Immature natural killer cell (primary cell): ENCODE data around the gene PSMD8. TPM values are rescaled to one million over a fixed set of nuclear protein-coding genes. Genes with fewer than 3 reads are reported as not detected.
"Not testable (repeated sequence)": the region's sequence is repeated elsewhere in the genome, so short reads cannot be mapped to it uniquely, and the experiment has no call there.

ENCODE experiments used
- DNase-seq, 3 donors: peaks; one replicate each; pipeline ENCODE4 v3.0.0; 2022; ENCODE audit warnings: mixed read lengths in 1 of 3
- H3K27ac Mint-ChIP-seq, 6 donors: one replicate each; pipeline ENCODE4 v1.8.0; 2020; ENCODE audit warnings: mixed read lengths in 6 of 6, mild to moderate bottlenecking in 5 of 6, inconsistent platforms in 4 of 6, moderate library complexity in 3 of 6
- H3K27me3 Mint-ChIP-seq, 3 donors: one replicate each; pipeline ENCODE4 v1.8.0; 2020 to 2021; ENCODE audit warnings: low read depth in 3 of 3, mild to moderate bottlenecking in 3 of 3, mixed read lengths in 3 of 3, moderate library complexity in 3 of 3, inconsistent platforms in 1 of 3
- H3K36me3 Mint-ChIP-seq, 3 donors: one replicate each; pipeline ENCODE4 v1.8.0; 2020; ENCODE audit warnings: mixed read lengths in 3 of 3, inconsistent platforms in 2 of 3, mild to moderate bottlenecking in 2 of 3
- H3K4me1 Mint-ChIP-seq, 2 donors: one replicate each; pipeline ENCODE4 v1.8.0; 2020; ENCODE audit warnings: inconsistent platforms in 2 of 2, mild to moderate bottlenecking in 2 of 2, mixed read lengths in 2 of 2, moderate library complexity in 1 of 2
- H3K4me3 Mint-ChIP-seq, 5 donors: one replicate each; pipeline ENCODE4 v1.8.0; 2020; ENCODE audit warnings: mild to moderate bottlenecking in 5 of 5, mixed read lengths in 5 of 5, inconsistent platforms in 3 of 5, moderate library complexity in 3 of 5
- H3K9me3 Mint-ChIP-seq, 6 donors: one replicate each; pipeline ENCODE4 v1.8.0; 2020; ENCODE audit warnings: mild to moderate bottlenecking in 6 of 6, mixed read lengths in 6 of 6, inconsistent platforms in 4 of 6, moderate library complexity in 3 of 6
- polyA plus RNA-seq, 3 donors: library from polyadenylated mRNA; unstranded; fragments of 300-500 nt; fragmentation: Illumina TruSeq; gene quantifications; one replicate each; pipeline ENCODE4 v1.2.3, GENCODE V29; 2021

PSMD8 gene
- polyA plus RNA-seq, 3 donors from 2014 or later = 210 to 298 (median 236) TPM

DNA sequence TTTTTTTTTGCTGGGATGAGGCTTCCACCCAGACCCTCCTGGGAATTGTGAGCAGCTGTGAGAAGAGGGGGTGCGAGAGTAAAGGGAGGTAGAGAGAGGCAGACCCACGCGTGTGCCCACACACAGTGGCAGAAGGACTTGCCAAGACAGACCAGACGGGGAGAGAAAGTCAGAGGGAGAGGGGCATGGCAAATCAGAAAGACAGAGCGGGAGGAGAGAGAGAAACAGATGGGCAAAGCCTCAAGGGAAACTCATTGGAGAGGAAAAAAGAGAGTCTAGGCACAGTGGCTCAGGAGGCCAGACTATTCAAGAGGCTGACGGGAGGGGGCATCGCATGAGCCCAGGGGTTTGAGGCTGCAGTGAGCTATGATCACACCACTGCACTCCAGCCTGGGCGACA is 21.8 kb upstream of the PSMD8 start:
- no peak for DNase-seq
- Mint-ChIP-seq H3K27ac (no peak overlapping the region), H3K9me3 (no peaks in the 10 kb centered on the region), H3K4me3 (no peak overlapping the region), H3K4me1 (no peaks in the 10 kb centered on the region), H3K36me3 (no peaks in the 10 kb centered on the region), H3K27me3 (peaks cover 0 to 3% (median 0%) of the 10 kb centered on the region in 3 donors)

DNA sequence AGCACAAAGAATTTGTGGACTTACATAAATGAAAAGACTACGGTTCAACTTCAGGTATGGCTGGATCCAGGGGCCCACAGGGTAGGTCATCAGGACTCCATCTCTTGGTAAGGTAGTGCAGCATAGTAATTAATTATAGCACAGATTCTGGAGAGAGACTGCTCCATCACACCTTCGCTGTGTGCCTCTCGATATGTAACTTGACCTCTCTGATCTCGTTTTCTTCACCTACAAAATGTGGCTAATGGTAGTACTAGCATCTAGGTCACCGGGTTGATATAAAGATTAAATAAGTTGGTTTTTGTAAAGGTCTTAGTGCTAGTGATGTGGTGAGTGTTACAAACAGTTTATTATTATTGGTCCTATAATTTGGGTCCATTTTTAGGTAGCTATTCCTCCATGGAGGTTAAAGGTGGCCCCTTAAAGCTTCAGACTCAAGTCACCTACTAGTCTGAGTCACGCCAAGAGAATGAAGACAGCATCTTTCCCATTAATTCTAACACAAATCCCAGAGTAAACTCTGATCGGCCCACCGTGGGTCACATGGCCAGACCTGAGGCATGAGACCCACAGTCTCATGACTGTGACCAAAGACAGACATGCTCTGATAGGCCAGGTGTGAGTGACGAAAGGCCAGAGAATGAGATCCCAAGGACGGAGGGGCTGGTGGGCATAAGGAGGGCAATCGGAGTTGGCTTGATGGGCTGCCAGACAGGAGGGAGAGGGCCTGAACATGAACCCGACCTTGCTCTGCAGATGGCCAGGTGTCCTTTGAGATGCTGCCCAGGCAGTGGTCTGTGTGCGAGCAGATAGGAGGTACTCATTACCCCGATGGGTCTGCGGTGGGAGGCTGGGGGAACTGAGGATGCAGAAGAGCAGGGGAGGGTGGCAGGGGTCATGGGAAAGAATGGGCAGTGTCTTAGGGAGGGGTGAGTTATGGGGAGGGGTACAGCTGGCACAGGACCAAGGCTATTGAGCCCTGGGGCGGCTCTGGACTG is 18.3 kb upstream of the PSMD8 start:
- H3K4me3 Mint-ChIP-seq = no peak overlapping the region
- peaks cover 0 to 4% of the 10 kb centered on the region in 2 donors for H3K4me1 Mint-ChIP-seq
- no peaks in the 10 kb centered on the region for H3K36me3 Mint-ChIP-seq
- H3K27ac Mint-ChIP-seq = no peak overlapping the region
- H3K9me3 Mint-ChIP-seq = no peaks in the 10 kb centered on the region
- H3K27me3 Mint-ChIP-seq = peaks cover 3 to 12% (median 10%) of the 10 kb centered on the region in 3 donors
- DNase-seq = no peak

DNA sequence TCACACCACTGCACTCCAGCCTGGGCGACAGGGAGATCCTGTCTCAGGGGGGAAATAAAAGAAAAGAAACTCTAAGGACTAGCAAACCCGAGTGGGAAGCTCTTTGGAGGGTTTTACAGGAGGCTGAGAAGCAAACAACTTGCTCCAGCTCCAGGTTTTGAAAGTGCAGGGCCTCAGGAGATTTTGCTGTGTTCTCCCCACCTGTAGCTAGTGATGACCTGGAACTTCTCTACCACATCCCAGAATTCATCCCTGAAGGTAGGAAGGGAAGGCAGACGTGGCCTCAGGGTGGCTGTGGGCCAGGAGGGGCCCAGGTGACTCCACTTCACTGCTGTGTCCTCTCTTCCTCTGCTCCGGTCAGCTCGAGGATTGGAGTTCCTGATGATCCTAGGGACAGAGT is 16.3 kb upstream of the PSMD8 start:
- H3K4me1 Mint-ChIP-seq = peaks cover 0 to 8% of the 10 kb centered on the region in 2 donors
- H3K27ac Mint-ChIP-seq = no peak overlapping the region
- no peaks in the 10 kb centered on the region for H3K36me3 Mint-ChIP-seq
- no peaks in the 10 kb centered on the region for H3K9me3 Mint-ChIP-seq
- H3K27me3 Mint-ChIP-seq = peaks cover 3 to 16% (median 13%) of the 10 kb centered on the region in 3 donors
- DNase-seq = no peak
- no peak overlapping the region for H3K4me3 Mint-ChIP-seq

DNA sequence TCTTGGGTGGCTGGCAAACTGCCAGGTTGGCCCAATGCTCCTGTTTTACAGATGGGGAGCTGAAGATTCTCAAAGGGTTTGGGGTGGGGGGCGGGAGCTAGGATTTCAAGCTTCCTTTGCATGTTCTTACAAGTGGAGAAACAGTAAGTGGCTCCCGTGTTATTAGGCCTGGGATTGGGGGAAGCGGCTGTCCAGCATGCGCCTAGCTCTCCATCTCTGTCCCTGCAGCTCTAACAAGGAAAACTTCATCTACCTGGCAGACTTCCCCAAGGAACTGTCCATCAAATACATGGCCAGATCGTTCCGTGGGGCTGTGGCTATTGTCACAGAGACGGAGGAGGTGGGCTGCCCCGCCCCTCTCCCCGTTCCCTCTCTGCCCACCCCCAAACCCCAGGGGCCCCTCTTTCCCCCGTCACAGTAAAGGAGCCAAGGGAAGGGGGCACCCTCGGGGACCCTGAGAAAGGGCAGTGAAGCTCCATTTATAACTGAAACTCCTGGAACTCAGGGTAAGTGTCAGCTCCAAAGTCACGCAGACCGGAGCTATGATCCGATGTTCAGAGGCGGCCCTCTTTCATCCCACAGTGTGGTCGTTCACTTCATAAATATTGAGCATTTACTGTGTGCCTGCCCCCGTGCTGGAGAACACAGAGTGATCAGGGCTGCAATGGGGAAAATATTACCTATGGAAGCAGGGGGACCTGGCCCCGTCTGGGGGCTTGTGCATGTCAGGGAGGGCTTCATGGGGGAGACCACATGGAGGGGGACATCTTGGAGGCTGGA is 14.9 kb upstream of the PSMD8 start:
- Mint-ChIP-seq H3K4me1 (peaks cover 0 to 9% of the 10 kb centered on the region in 2 donors), H3K4me3 (peak overlapping the region in 3 of 5 donors; percentile 36 to 84 (median 57)), H3K27ac (no peak overlapping the region)

DNA sequence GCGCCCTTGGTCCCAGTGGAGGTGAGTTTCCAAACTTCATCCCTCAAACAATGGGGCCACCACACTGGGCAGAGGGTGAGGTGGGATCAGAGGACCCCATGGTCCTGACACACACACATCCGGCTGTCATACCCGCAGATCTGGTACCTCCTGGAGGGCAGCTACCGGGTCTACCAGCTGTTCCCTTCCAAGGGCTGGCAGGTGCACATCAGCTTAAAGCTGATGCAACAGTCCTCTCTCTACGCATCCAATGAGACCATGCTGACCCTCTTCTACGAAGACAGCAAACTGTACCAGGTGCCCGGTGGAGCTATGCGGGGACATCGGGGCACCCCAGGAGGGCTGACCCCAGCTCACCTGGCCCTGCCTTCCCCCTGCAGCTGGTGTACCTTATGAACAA is 14.0 kb upstream of the PSMD8 start:
- peaks cover 0 to 9% of the 10 kb centered on the region in 2 donors for H3K4me1 Mint-ChIP-seq

More for the DNA sequence above, 14.9 kb upstream of the PSMD8 start:
- Mint-ChIP-seq H3K9me3 (no peaks in the 10 kb centered on the region), H3K36me3 (no peaks in the 10 kb centered on the region), H3K27me3 (peaks cover 3 to 15% (median 13%) of the 10 kb centered on the region in 3 donors)
- no peak for DNase-seq

DNA sequence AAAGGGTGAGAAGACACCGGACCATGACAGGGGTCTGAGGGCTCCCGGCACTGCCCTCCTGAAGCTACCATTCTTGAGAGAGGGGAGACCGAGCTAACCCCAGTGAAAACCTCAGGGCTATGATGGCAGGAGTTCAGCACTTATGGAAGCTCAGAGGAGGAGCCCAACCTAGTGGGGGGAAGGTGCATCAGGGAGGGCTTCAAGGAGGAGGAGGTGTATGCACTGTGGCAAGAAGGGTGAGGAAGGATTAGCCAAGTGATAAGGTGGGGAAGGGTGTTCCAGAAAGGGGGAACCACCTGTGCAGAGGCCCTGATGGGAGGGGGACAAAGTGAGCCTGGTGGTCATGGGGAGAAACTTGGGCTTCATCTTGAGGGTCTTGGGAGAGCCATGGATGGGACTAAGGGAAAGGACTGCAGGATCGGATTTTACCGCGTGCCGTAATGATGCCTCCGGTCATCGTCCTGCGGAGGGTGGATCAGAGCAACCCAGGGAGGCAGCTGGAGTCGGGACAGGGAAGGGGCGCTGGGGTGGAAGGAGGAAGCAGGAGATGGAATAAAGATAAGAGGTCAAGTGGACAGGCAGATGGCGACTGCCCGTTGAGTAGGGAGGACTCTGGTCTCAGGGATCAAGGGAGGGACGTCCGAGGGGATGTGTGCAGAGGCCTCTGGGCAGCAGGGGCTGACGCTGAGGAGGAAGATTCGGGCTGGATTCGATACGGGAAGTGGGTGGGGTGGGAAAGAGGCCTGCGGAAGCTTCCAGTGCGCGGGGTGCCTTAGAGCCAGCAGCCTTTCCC is 13.3 kb upstream of the PSMD8 start:
- peaks cover 0 to 9% of the 10 kb centered on the region in 2 donors for H3K4me1 Mint-ChIP-seq
- DNase-seq = no peak
- H3K9me3 Mint-ChIP-seq = no peaks in the 10 kb centered on the region
- H3K27ac Mint-ChIP-seq = no peak overlapping the region
- H3K4me3 Mint-ChIP-seq = peak overlapping the region; percentile 32 to 84 (median 81)
- peaks cover 6 to 13% (median 13%) of the 10 kb centered on the region in 3 donors for H3K27me3 Mint-ChIP-seq
- no peaks in the 10 kb centered on the region for H3K36me3 Mint-ChIP-seq

More for the DNA sequence above, 14.0 kb upstream of the PSMD8 start:
- no peaks in the 10 kb centered on the region for H3K9me3 Mint-ChIP-seq
- peak overlapping the region; percentile 32 to 84 (median 81) for H3K4me3 Mint-ChIP-seq
- no peak overlapping the region for H3K27ac Mint-ChIP-seq
- peaks cover 6 to 15% (median 13%) of the 10 kb centered on the region in 3 donors for H3K27me3 Mint-ChIP-seq
- no peak for DNase-seq
- H3K36me3 Mint-ChIP-seq = no peaks in the 10 kb centered on the region

DNA sequence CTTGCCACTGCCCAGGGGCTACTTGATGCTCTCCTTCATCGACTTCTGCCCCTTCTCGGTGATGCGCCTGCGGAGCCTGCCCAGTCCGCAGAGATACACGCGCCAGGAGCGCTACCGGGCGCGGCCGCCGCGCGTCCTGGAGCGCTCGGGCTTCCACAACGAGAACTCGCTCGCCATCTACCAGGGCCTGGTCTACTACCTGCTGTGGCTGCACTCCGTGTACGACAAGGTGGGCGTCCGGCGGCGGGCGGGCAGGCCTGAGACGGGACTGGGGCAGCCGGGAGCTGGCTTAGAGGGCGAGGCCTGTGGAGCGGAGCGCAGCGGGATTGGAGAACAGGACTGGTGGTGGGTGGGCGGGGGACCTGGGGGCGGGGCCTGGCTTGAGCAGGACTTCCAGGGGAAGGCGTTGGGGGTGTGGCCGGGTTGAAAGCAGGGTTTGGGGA is 12.7 kb upstream of the PSMD8 start:
- Mint-ChIP-seq H3K27me3 (peaks cover 6 to 14% (median 13%) of the 10 kb centered on the region in 3 donors), H3K27ac (no peak overlapping the region), H3K36me3 (no peaks in the 10 kb centered on the region), H3K4me1 (peaks cover 0 to 9% of the 10 kb centered on the region in 2 donors), H3K9me3 (no peaks in the 10 kb centered on the region), H3K4me3 (peak overlapping the region; percentile 75 to 84 (median 83))
- peak; percentile 24 to 32 (median 25) for DNase-seq

DNA sequence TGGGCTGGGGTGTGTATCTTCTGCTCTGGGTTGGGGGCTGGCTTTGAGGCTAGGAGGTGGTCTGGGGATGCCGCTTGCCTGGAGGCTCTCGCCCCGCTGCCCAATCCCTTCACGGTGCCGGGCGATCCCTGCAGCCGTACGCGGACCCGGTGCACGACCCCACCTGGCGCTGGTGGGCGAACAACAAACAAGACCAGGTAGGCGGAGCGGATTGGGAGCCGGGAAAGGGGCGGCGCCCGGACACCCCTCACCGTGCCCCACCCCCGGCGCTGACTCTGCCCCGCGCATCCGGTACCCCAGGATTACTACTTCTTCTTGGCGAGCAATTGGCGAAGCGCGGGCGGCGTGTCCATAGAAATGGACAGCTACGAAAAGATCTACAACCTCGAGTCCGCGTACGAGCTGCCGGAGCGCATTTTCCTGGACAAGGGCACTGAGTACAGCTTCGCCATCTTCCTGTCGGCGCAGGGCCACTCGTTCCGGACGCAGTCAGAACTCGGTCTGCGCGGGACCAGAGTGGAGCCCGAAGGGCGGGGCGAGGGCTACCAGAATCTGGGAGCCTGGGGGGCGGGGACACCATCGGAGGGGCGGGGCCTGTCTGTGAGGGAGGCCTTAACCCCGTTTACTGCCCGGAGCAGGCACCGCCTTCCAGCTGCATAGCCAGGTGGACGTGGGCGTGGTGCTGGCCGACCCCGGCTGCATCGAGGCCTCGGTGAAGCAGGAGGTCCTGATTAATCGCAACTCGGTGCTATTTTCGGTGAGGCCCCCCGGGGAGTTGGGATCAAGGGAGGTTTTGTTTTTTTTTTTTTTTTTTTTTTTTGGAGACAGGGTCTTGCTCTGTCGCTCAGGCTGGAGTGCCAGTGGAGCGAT is 12.1 kb upstream of the PSMD8 start:
- no peaks in the 10 kb centered on the region for H3K9me3 Mint-ChIP-seq
- H3K4me3 Mint-ChIP-seq = peak overlapping the region; percentile 75 to 84 (median 83)
- no peaks in the 10 kb centered on the region for H3K36me3 Mint-ChIP-seq
- no peak overlapping the region for H3K27ac Mint-ChIP-seq
- peak; percentile 17 to 31 (median 21) for DNase-seq
- H3K27me3 Mint-ChIP-seq = peaks cover 6 to 14% (median 13%) of the 10 kb centered on the region in 3 donors
- H3K4me1 Mint-ChIP-seq = peaks cover 0 to 9% of the 10 kb centered on the region in 2 donors

DNA sequence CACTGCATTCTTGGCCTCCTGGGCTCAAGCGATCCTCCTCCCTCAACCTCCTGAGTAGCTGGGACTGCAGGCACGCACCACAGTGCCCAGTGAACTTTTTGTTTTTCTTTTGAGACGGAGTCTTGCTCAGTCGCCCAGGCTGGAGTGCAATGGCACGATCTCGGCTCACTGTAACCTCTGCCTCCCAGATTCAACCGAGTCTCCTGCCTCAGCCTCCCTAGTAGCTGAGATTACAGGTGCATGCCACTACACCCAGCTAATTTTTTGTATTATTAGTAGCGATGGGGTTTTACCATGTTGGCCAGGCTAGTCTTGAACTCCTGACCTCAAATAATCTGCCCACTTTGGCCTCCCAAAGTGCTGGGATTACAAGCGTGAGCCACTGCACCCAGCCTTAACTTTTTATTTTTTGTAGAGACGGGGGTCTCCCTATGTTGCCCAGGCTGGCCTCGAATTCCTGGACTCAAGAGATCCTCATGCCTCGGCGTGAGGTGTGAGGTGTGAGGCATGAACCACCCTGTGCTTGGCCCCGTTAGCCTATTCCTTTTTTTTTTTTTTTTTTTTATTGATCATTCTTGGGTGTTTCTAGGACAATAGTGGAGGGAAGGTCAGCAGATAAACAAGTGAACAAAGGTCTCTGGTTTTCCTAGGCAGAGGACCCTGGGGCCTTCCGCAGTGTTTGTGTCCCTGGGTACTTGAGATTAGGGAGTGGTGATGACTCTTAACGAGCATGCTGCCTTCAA is 11.3 kb upstream of the PSMD8 start:
- not testable (repeated sequence) for H3K36me3 Mint-ChIP-seq, DNase-seq, H3K9me3 Mint-ChIP-seq, H3K4me1 Mint-ChIP-seq, H3K27ac Mint-ChIP-seq
- Mint-ChIP-seq H3K4me3 (peak overlapping the region; percentile 27 to 80 (median 58)), H3K27me3 (peaks cover 6 to 14% (median 13%) of the 10 kb centered on the region in 3 donors)

DNA sequence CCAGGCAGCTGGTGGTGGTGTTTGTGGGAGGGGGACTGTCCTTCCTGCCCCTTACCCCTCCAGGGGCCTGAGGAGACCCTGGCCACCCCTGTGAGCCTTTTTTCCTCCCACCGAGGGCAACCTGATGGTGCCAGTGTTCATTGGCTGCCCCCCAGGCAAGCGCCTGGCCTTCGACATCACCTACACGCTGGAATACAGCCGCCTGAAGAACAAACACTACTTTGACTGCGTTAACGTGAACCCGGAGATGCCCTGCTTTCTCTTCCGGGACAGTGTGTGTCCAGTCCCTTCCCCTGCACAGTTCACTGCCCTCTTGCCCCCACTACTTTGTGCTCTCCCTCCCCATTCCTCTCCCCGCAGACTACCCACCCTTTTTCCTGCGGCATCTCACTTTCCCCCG is 7.3 kb upstream of the PSMD8 start:
- Mint-ChIP-seq H3K27me3 (peaks cover 3 to 4% (median 4%) of the 10 kb centered on the region in 3 donors), H3K9me3 (no peaks in the 10 kb centered on the region), H3K27ac (no peak overlapping the region), H3K36me3 (no peaks in the 10 kb centered on the region), H3K4me3 (no peak overlapping the region), H3K4me1 (peaks cover 0 to 2% of the 10 kb centered on the region in 2 donors)
- no peak for DNase-seq

DNA sequence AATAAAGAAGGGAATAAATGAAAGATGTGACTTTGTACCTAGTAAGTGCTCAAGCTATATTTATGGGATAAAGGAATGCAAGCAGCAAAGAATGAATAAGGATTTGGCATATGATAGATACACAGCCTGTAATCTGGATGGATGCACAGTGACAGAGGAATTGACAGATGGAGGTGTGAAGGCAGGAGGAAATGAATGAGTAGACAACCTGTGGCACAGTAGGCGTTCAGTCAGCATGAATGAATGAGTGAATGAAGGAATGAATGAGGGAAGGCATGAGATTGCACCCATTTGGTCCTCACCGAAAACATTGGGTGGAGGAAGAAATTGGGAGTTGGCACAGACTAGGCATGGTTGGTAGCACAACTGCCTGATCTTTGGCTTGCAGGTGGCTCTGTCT is 4.8 kb upstream of the PSMD8 start:
- Mint-ChIP-seq H3K4me3 (no peak overlapping the region), H3K9me3 (no peaks in the 10 kb centered on the region), H3K27me3 (peaks cover 3 to 6% (median 4%) of the 10 kb centered on the region in 3 donors), H3K27ac (no peak overlapping the region), H3K36me3 (no peaks in the 10 kb centered on the region), H3K4me1 (peaks cover 5 to 7% of the 10 kb centered on the region in 2 donors)
- DNase-seq = no peak

DNA sequence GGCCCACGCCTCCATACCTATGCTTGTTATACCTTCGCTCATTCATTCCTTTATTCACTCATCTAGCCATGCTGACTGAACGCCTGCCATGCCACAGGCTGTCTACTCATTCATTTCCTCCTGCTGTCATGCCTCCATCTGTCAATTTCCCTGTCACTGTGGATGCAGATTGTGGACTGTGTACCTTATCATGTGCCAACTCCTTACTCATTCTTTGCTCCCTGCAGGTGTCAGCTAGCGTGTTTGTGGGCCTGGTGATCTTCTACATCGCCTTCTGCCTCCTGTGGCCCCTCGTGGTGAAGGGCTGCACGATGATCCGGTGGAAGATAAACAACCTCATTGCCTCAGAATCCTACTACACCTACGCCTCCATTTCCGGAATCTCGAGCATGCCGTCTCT is 4.1 kb upstream of the PSMD8 start:
- H3K9me3 Mint-ChIP-seq = no peaks in the 10 kb centered on the region
- no peak overlapping the region for H3K4me3 Mint-ChIP-seq
- peaks cover 0 to 4% (median 0%) of the 10 kb centered on the region in 3 donors for H3K36me3 Mint-ChIP-seq
- H3K27ac Mint-ChIP-seq = no peak overlapping the region
- DNase-seq = no peak
- peaks cover 12 to 14% of the 10 kb centered on the region in 2 donors for H3K4me1 Mint-ChIP-seq
- peaks cover 0 to 13% (median 4%) of the 10 kb centered on the region in 3 donors for H3K27me3 Mint-ChIP-seq
